ACHN (cell line): ENCODE results near the gene LEPR.
"Not testable (repeated sequence)": the region's sequence is repeated elsewhere in the genome, so short reads cannot be mapped to it uniquely, and the experiment has no call there.

Source experiments
- DNase-seq: peaks from one replicate; pipeline ENCODE4 v3.0.0-alpha.2; 2015
- in situ Hi-C: cut with HindIII; loops from 2 replicates; pipeline ENCODE4 v1.10.0; 2017; ENCODE audit warnings: low sequenced_read_pairs, low pct_ligation_motif_present, low pct_unique_long_range_greater_than_20kb

Gene LEPR

GRCh38 chr1:65458730-65459396 is 38.4 kb downstream of the LEPR start:
- DNase-seq = no peak
- in situ Hi-C loops = no loop called here

GRCh38 chr1:65459397-65459768 is 38.9 kb downstream of the LEPR start:
- DNase-seq = peak; percentile 54
- in situ Hi-C loops = no loop called here

GRCh38 chr1:65465837-65466236 is 45.4 kb downstream of the LEPR start:
- DNase-seq, in situ Hi-C loops: not testable (repeated sequence)

GRCh38 chr1:65467536-65467935 is 47.1 kb downstream of the LEPR start:
- no peak for DNase-seq
- in situ Hi-C loops = no loop called here

GRCh38 chr1:65469126-65469888 is 48.8 kb downstream of the LEPR start:
- in situ Hi-C loops = no loop called here
- DNase-seq = no peak

GRCh38 chr1:65469889-65470340 is 49.4 kb downstream of the LEPR start:
- DNase-seq = no peak
- in situ Hi-C loops = no loop called here
